Colon (tissue), 2 donors: Measurements from ENCODE around the gene ZNF66.
"Not testable (repeated sequence)": the region's sequence is repeated elsewhere in the genome, so short reads cannot be mapped to it uniquely, and the experiment has no call there.

Source experiments
- FAIRE-seq: peaks from 2 replicates; lab custom pipeline; 2012; peaks lifted over from hg19 to GRCh38; lab: Jason Lieb, UNC
- donor health status: control.
- donor health status: control.

Gene ZNF66

GRCh38 chr19:20776083-20777076 is at the start of gene ZNF66:
Gene ZNF66, plus strand, starts transcription at chr19:20776304. Its CDS starts 144 bp downstream, at chr19:20776448.
- FAIRE-seq = peak; percentile 84

GRCh38 chr19:20750169-20750568 is 25.9 kb upstream of the ZNF66 start:
- FAIRE-seq = not testable (repeated sequence)

- not testable (repeated sequence) for FAIRE-seq
These were observed 23.8 kb upstream of the ZNF66 start for GRCh38 chr19:20752291-20752690.

GRCh38 chr19:20769225-20769736 is 6.8 kb upstream of the ZNF66 start:
- FAIRE-seq = not testable (repeated sequence)

- FAIRE-seq = no peak
These were observed 11.7 kb downstream of the ZNF66 start for GRCh38 chr19:20787786-20788185.

GRCh38 chr19:20791806-20792205 is 15.7 kb downstream of the ZNF66 start:
- peak; percentile 51 for FAIRE-seq

GRCh38 chr19:20806311-20807262 is 30.5 kb downstream of the ZNF66 start:
- not testable (repeated sequence) for FAIRE-seq

- FAIRE-seq = no peak
These were observed 64.3 kb downstream of the ZNF66 start for GRCh38 chr19:20840371-20840770.
